ENCODE measurements around the gene ABCC5. TPM values are rescaled to one million over a fixed set of nuclear protein-coding genes. Genes with fewer than 3 reads are reported as not detected.

Gene ABCC5
- total and polyA plus RNA-seq, 3 donors from 2014 or later = 35.2 to 77.9 (median 61.5) TPM

DNA sequence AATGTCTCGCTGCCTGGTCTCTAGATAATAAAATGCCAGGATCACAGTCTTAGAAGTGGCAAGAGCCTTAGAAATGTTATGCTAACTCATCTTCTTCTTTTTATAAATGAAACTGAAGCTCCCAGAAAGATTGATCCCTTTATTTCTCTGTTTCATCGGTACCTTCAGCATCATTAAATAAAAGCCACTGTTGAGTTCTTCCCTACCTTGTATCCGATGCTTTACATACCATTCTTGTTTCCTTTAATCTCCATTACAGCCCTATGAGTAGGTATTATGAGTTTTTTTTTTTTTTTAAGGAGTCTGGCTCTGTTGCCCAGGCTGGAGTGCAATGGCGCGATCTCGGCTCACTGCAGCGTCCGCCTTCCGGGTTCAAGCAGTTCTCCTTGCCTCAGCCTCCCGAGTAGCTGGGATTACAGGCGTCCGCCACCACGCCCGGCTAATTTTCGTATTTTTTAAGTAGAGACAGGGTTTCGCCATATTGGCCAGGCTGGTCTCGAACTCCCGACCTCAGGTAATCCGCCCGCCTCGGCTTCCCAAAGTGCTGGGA is 815 bp upstream of the ABCC5 start:
- no peak for DNase-seq
- no peak for TF ChIP-seq POLR2A (IDR thresholded peaks at IDR 0.05)
- TF ChIP-seq, protein P1, sequence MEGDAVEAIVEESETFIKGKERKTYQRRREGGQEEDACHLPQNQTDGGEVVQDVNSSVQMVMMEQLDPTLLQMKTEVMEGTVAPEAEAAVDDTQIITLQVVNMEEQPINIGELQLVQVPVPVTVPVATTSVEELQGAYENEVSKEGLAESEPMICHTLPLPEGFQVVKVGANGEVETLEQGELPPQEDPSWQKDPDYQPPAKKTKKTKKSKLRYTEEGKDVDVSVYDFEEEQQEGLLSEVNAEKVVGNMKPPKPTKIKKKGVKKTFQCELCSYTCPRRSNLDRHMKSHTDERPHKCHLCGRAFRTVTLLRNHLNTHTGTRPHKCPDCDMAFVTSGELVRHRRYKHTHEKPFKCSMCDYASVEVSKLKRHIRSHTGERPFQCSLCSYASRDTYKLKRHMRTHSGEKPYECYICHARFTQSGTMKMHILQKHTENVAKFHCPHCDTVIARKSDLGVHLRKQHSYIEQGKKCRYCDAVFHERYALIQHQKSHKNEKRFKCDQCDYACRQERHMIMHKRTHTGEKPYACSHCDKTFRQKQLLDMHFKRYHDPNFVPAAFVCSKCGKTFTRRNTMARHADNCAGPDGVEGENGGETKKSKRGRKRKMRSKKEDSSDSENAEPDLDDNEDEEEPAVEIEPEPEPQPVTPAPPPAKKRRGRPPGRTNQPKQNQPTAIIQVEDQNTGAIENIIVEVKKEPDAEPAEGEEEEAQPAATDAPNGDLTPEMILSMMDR (IDR thresholded peaks at IDR 0.05) = no peak
- H3K27me3 ChIP-seq = no peaks in the 10 kb centered on the region
- no peaks in the 10 kb centered on the region for H3K9me3 ChIP-seq
- 62 to 66% methylated on average over 21 of the region's 21 CpGs for WGBS, 2 donors
- H3K27ac ChIP-seq = peak overlapping the region; percentile 8 to 81
- intact Hi-C loops (cut with DNase I; ENCODE audit: low total_unique reads) = loop anchor here (10.0 kb wide), 1 partner anchor 124 kb away; no protein-coding TSS in a partner anchor
- peak overlapping the region; percentile 86 to 99 for H3K4me3 ChIP-seq
- no peaks in the 10 kb centered on the region for H3K36me3 ChIP-seq (ENCODE audit: low read depth, missing control alignments)
- H3K4me1 ChIP-seq = peaks cover 15% of the 10 kb centered on the region

DNA sequence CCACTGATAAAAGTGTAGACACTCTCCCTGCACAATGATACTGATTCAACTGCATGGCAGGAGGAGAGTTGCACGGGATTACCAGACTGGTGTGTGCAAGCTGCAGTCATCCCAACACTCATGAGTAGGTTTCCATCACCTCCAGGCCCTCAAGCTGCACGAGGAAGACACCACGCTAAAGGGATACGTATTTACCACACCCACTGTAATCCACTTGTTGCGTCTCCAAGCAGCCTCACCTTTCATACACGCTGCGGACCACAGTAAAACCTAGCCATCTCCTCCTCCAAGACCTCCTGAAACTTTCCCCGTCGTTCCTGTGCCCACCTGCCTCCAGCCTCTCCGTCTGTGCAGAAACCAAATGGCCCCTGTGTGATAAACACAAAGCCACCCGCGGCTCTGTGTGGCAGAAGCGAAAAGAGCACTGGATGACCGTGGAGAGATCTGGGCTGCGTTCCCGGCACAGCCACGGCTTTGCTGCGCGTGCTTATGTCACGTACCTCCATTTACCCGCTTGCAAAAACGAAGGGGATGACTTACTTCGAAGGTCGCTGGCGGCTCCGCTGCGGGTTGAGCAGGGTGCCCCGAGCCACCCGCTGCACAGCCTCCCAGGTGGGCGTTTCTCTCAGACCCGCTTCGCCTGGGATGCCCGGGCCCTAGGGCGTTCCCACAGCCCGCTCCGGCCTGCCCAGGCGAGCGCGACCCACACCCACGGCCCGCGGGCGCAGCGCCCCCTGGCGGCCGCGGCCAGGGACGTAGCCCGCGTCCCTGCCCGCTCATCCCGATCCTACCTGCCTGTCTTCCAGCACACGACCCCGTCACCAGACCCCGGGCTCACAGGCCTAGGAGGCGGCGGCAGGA is 643 bp downstream of the ABCC5 start:
- Histone ChIP-seq H3K36me3 (ENCODE audit: low read depth, missing control alignments) (no peaks in the 10 kb centered on the region), H3K4me3 (peak overlapping the region; percentile 86 to 99), H3K27ac (peak overlapping the region; percentile 8 to 81), H3K27me3 (no peaks in the 10 kb centered on the region), H3K4me1 (peaks cover 15% of the 10 kb centered on the region), H3K9me3 (no peaks in the 10 kb centered on the region)
- intact Hi-C loops (cut with DNase I; ENCODE audit: low total_unique reads) = loop anchor here (10.0 kb wide), 1 partner anchor 122 kb away; no protein-coding TSS in a partner anchor
- DNase-seq = peak; percentile 69
- no peak for TF ChIP-seq POLR2A (IDR thresholded peaks at IDR 0.05)
- TF ChIP-seq, protein P1 (IDR thresholded peaks at IDR 0.05) = peak; percentile 92 to 99 (median 94)
- WGBS, 2 donors = 6 to 24% methylated on average over 9 to 55 of the region's 57 CpGs

DNA sequence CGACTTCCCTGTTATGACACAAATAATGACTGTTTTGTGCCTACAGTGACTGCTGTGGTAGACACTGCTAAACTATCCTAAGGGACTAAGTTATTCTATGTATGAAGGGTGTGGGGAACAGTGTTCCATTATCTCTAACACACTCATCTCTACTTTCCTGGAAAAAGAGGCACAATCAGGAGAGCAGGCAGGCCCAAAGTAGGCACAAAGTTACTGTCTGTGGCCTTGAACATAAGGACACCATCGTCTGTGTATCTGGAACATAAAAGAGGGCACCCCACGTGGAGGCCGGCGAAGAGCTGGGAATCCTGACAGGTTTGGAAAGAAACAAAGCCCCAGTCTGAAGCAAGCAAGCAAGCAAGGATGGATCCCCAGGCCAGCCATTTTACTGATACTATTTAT is 1.5 kb downstream of the ABCC5 start:
- TF ChIP-seq POLR2A (IDR thresholded peaks at IDR 0.05) = no peak
- TF ChIP-seq, protein P1 (IDR thresholded peaks at IDR 0.05) = no peak
- Histone ChIP-seq H3K4me3 (peak overlapping the region in 1 of 2 donors; percentile 99), H3K36me3 (ENCODE audit: low read depth, missing control alignments) (no peaks in the 10 kb centered on the region), H3K9me3 (no peaks in the 10 kb centered on the region), H3K27me3 (no peaks in the 10 kb centered on the region), H3K27ac (peak overlapping the region; percentile 8 to 22), H3K4me1 (peaks cover 15% of the 10 kb centered on the region)
- intact Hi-C loops (cut with DNase I; ENCODE audit: low total_unique reads) = loop anchor here (10.0 kb wide), 1 partner anchor 121 kb away; no protein-coding TSS in a partner anchor
- 42 to 52% methylated on average over 5 of the region's 5 CpGs for WGBS, 2 donors
- DNase-seq = peak; percentile 78

DNA sequence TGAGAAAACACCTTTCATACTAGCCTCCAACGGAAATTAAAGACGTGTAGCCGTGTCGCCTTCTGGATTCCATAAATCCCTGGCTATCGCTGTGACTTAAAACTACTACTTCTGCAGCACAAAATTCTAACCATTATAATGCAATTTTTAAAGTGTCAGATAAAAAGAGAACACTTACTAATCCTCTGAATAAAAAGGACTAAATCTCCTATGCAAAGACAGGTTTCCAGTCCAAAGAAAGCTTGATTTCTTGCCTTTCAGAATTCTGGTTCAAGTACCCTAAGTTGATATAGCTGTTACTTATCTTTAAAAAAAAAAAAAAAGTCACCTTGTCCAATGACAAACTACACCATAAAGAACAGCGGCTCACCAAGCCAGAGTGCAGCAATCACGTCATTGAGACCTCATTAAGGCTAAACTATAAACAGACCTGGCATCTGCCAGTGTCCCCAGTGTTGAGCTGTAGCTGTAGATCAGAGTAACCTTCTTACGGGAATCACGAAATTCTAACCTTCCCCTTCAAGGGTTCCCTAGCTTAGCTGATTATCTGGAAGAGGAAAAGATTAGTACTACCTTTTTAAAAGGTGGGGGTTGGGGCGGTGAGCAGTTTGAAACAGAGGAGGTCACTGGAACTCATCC is 2.2 kb downstream of the ABCC5 start:
- intact Hi-C loops (cut with DNase I; ENCODE audit: low total_unique reads) = loop anchor here (10.0 kb wide), 1 partner anchor 121 kb away; no protein-coding TSS in a partner anchor
- DNase-seq = peak; percentile 41

More for the DNA sequence above, 2.2 kb downstream of the ABCC5 start:
- H3K27ac ChIP-seq = peak overlapping the region; percentile 8 to 22
- no peaks in the 10 kb centered on the region for H3K27me3 ChIP-seq
- H3K9me3 ChIP-seq = no peaks in the 10 kb centered on the region
- 59 to 65% methylated on average over 10 of the region's 10 CpGs for WGBS, 2 donors
- no peaks in the 10 kb centered on the region for H3K36me3 ChIP-seq (ENCODE audit: low read depth, missing control alignments)
- peaks cover 15% of the 10 kb centered on the region for H3K4me1 ChIP-seq
- H3K4me3 ChIP-seq = no peak overlapping the region
- no peak for TF ChIP-seq POLR2A (IDR thresholded peaks at IDR 0.05)
- TF ChIP-seq, protein P1 (IDR thresholded peaks at IDR 0.05) = no peak
